Activated naive CD8-positive, alpha-beta T cell treated with anti-CD3 and anti-CD28 coated beads for 36 hours (primary cell): ENCODE data around the gene CNOT11. TPM values are rescaled to one million over a fixed set of nuclear protein-coding genes. Genes with fewer than 3 reads are reported as not detected.
"Not testable (repeated sequence)": the region's sequence is repeated elsewhere in the genome, so short reads cannot be mapped to it uniquely, and the experiment has no call there.

Experiments
- DNase-seq: peaks from one replicate; pipeline ENCODE4 v3.0.0; 2021
- H3K27ac Mint-ChIP-seq: one replicate; pipeline ENCODE4 v1.8.0; 2022; ENCODE audit warnings: mild to moderate bottlenecking, moderate library complexity, mixed read lengths
- H3K27me3 Mint-ChIP-seq: one replicate; pipeline ENCODE4 v1.8.0; 2022; ENCODE audit warnings: mild to moderate bottlenecking, mixed read lengths
- H3K36me3 Mint-ChIP-seq: one replicate; pipeline ENCODE4 v1.8.0; 2021; ENCODE audit warnings: mild to moderate bottlenecking, mixed read lengths
- H3K4me1 Mint-ChIP-seq: one replicate; pipeline ENCODE4 v1.8.0; 2021; ENCODE audit warnings: mixed read lengths
- H3K4me3 Mint-ChIP-seq: one replicate; pipeline ENCODE4 v1.8.0; 2022; ENCODE audit warnings: mild to moderate bottlenecking, moderate library complexity, mixed read lengths
- H3K9me3 Mint-ChIP-seq: one replicate; pipeline ENCODE4 v1.8.0; 2022; ENCODE audit warnings: mixed read lengths
- total RNA-seq, 2 experiments: library from RNA; stranded (reverse); gene quantifications; one replicate each; pipeline ENCODE4 v1.2.3, GENCODE V29; 2021

CNOT11 gene
- total RNA-seq = 10 to 100 TPM; 60.7 to 64.7 TPM

GRCh38 chr2:101252408-101253012, at the start of gene CNOT11:
Gene CNOT11 (plus strand): TSS chr2:101252886. CDS start chr2:101252965, 79 bp downstream.
- H3K4me1 Mint-ChIP-seq = peaks cover 32% of the 10 kb centered on the region
- peak within 1 kb of the TSS; percentile 93 for H3K4me3 Mint-ChIP-seq
- H3K27ac Mint-ChIP-seq = peak within 1 kb of the TSS; percentile 90
- peaks cover 19% of the 10 kb centered on the region for H3K36me3 Mint-ChIP-seq
- DNase-seq = peak; percentile 97
- H3K9me3 Mint-ChIP-seq = no peaks in the 10 kb centered on the region
- no peaks in the 10 kb centered on the region for H3K27me3 Mint-ChIP-seq

- Mint-ChIP-seq H3K27me3 (no peaks in the 10 kb centered on the region), H3K9me3 (peaks cover under 1% of the 10 kb centered on the region), H3K27ac (no peak overlapping the region), H3K4me3 (peak overlapping the region; percentile 29), H3K4me1 (peaks cover 2% of the 10 kb centered on the region), H3K36me3 (peaks cover 1% of the 10 kb centered on the region)
- DNase-seq = no peak
Observed at GRCh38 chr2:101204400-101205115, 48.1 kb upstream of the CNOT11 start.

GRCh38 chr2:101205521-101206479, 46.9 kb upstream of the CNOT11 start:
- H3K4me1 Mint-ChIP-seq = peaks cover 2% of the 10 kb centered on the region
- peak; percentile 41 for DNase-seq
- H3K4me3 Mint-ChIP-seq = peak overlapping the region; percentile 47
- peak overlapping the region; percentile 49 for H3K27ac Mint-ChIP-seq
- peaks cover 6% of the 10 kb centered on the region for H3K9me3 Mint-ChIP-seq
- H3K27me3 Mint-ChIP-seq = no peaks in the 10 kb centered on the region
- peaks cover 3% of the 10 kb centered on the region for H3K36me3 Mint-ChIP-seq

GRCh38 chr2:101208830-101209229, 43.9 kb upstream of the CNOT11 start:
- Mint-ChIP-seq H3K9me3 (peaks cover 11% of the 10 kb centered on the region), H3K4me1 (peaks cover 2% of the 10 kb centered on the region), H3K27me3 (no peaks in the 10 kb centered on the region), H3K4me3 (no peak overlapping the region), H3K36me3 (peaks cover 7% of the 10 kb centered on the region), H3K27ac (no peak overlapping the region)
- no peak for DNase-seq

GRCh38 chr2:101219246-101219645, 33.4 kb upstream of the CNOT11 start:
- Mint-ChIP-seq H3K4me3 (no peak overlapping the region), H3K27ac (no peak overlapping the region), H3K9me3 (peaks cover 7% of the 10 kb centered on the region), H3K36me3 (peaks cover 5% of the 10 kb centered on the region), H3K4me1 (peaks cover 12% of the 10 kb centered on the region), H3K27me3 (no peaks in the 10 kb centered on the region)
- DNase-seq = no peak

GRCh38 chr2:101220091-101220490, 32.6 kb upstream of the CNOT11 start:
- H3K27ac Mint-ChIP-seq, H3K36me3 Mint-ChIP-seq, H3K27me3 Mint-ChIP-seq, H3K4me3 Mint-ChIP-seq, DNase-seq: not testable (repeated sequence)
- Mint-ChIP-seq H3K9me3 (peaks cover 12% of the 10 kb centered on the region), H3K4me1 (peaks cover 16% of the 10 kb centered on the region)

GRCh38 chr2:101223814-101224231, 28.9 kb upstream of the CNOT11 start:
- peak; percentile 37 for DNase-seq
- H3K27me3 Mint-ChIP-seq = no peaks in the 10 kb centered on the region
- no peak overlapping the region for H3K4me3 Mint-ChIP-seq
- H3K4me1 Mint-ChIP-seq = peaks cover 19% of the 10 kb centered on the region
- peaks cover 17% of the 10 kb centered on the region for H3K9me3 Mint-ChIP-seq
- peak overlapping the region; percentile 65 for H3K27ac Mint-ChIP-seq
- H3K36me3 Mint-ChIP-seq = peaks cover 9% of the 10 kb centered on the region

GRCh38 chr2:101230541-101231001, 22.1 kb upstream of the CNOT11 start:
- Mint-ChIP-seq H3K4me1 (peaks cover 3% of the 10 kb centered on the region), H3K27ac (no peak overlapping the region), H3K27me3 (no peaks in the 10 kb centered on the region), H3K4me3 (no peak overlapping the region), H3K9me3 (peaks cover 3% of the 10 kb centered on the region), H3K36me3 (no peaks in the 10 kb centered on the region)
- DNase-seq = no peak

GRCh38 chr2:101231240-101231639, 21.4 kb upstream of the CNOT11 start:
- no peak for DNase-seq
- peaks cover 3% of the 10 kb centered on the region for H3K4me1 Mint-ChIP-seq
- H3K36me3 Mint-ChIP-seq = peaks cover 6% of the 10 kb centered on the region
- H3K9me3 Mint-ChIP-seq = peaks cover 6% of the 10 kb centered on the region
- H3K27ac Mint-ChIP-seq = no peak overlapping the region
- no peaks in the 10 kb centered on the region for H3K27me3 Mint-ChIP-seq
- no peak overlapping the region for H3K4me3 Mint-ChIP-seq

- Mint-ChIP-seq H3K4me1 (peaks cover under 1% of the 10 kb centered on the region), H3K36me3 (peaks cover 6% of the 10 kb centered on the region), H3K27me3 (no peaks in the 10 kb centered on the region), H3K4me3 (no peak overlapping the region), H3K9me3 (peaks cover 6% of the 10 kb centered on the region), H3K27ac (no peak overlapping the region)
- no peak for DNase-seq
Observed at GRCh38 chr2:101231937-101232730, 20.6 kb upstream of the CNOT11 start.

- no peak for DNase-seq
- Mint-ChIP-seq H3K4me3 (no peak overlapping the region), H3K27me3 (no peaks in the 10 kb centered on the region), H3K27ac (no peak overlapping the region), H3K4me1 (no peaks in the 10 kb centered on the region), H3K9me3 (peaks cover 6% of the 10 kb centered on the region), H3K36me3 (peaks cover 6% of the 10 kb centered on the region)
Observed at GRCh38 chr2:101232770-101233169, 19.9 kb upstream of the CNOT11 start.

- Mint-ChIP-seq H3K9me3 (peaks cover 5% of the 10 kb centered on the region), H3K4me3 (no peak overlapping the region), H3K4me1 (no peaks in the 10 kb centered on the region), H3K36me3 (peaks cover 6% of the 10 kb centered on the region), H3K27ac (no peak overlapping the region), H3K27me3 (no peaks in the 10 kb centered on the region)
- no peak for DNase-seq
Observed at GRCh38 chr2:101234169-101234938, 18.3 kb upstream of the CNOT11 start.

GRCh38 chr2:101235956-101236355, 16.7 kb upstream of the CNOT11 start:
- not testable (repeated sequence) for H3K36me3 Mint-ChIP-seq, DNase-seq, H3K4me1 Mint-ChIP-seq

GRCh38 chr2:101237944-101238343, 14.7 kb upstream of the CNOT11 start:
- not testable (repeated sequence) for H3K27me3 Mint-ChIP-seq, DNase-seq, H3K9me3 Mint-ChIP-seq, H3K4me1 Mint-ChIP-seq, H3K36me3 Mint-ChIP-seq, H3K27ac Mint-ChIP-seq, H3K4me3 Mint-ChIP-seq

More at GRCh38 chr2:101235956-101236355, 16.7 kb upstream of the CNOT11 start:
- not testable (repeated sequence) for H3K4me3 Mint-ChIP-seq, H3K9me3 Mint-ChIP-seq, H3K27me3 Mint-ChIP-seq, H3K27ac Mint-ChIP-seq
